GM19467 (cell line): Measurements from ENCODE around the gene OR51D1.

ENCODE experiments used
- ATAC-seq: cut with Tn5 transposase; IDR thresholded peaks from one replicate; pipeline ENCODE4 v1.9.1; 2021; ENCODE audit warnings: mild to moderate bottlenecking, moderate library complexity; ENCODE audit not compliant: unreplicated experiment

Gene OR51D1, protein sequence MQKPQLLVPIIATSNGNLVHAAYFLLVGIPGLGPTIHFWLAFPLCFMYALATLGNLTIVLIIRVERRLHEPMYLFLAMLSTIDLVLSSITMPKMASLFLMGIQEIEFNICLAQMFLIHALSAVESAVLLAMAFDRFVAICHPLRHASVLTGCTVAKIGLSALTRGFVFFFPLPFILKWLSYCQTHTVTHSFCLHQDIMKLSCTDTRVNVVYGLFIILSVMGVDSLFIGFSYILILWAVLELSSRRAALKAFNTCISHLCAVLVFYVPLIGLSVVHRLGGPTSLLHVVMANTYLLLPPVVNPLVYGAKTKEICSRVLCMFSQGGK

DNA sequence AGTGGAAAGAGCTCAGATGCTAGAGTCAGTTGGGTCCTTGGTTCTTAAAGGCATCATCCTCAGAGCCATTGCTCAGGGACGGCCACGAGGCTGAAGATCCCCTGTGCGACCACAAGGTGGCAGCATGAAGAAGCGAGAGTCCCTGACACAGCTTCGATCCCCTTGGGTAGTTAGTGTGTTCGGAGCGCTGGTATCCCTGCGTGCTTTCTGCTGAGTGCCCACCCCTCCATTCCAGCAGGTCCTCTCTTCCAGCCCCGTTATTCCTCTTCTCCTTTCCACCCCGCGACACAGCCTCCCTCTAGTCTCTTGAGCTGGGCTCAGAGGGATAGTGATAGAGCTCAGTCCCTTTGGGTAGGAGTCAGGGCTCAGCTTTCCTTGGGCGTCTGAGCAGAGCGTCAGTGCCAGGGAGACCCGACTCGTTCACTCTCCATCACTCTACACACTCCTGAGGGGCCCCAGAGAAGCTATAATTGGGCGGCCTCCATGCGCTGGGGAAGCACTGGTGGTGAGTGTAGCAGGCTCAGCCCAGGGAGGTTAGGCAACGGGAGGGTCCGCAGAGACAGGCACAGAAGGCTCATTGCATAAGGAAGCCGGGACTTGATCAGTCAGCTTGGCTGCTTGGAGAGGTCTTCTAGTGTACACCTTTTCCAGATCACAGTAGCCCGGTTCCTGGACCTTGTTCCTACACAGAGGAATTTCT is at the start of gene OR51D1:
Gene OR51D1 (plus strand): TSS at position 516 of the 700 bp plus-strand sequence. CDS start 2,314 bp downstream, outside the sequence.
- peak; percentile 76 for ATAC-seq

DNA sequence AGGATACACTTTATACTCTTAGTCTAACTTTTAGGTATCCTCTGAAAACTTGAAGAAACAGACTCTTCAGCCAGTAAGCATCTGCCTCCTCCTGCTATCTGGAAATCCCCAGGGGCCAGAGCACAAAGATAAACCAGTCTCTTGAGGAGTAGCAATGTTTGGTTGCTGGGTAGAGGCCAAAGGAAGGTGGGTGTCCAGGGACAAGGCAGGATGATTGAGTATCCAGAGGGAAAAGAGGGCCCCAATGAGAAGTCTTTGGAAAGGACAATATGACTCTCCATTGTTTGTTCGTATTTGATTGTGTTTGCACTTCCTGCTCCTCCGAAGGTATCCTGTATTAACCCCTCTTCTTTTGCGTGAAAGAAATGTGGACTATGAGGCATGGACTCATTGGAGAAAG is 48.3 kb upstream of the OR51D1 start:
- ATAC-seq = no peak

DNA sequence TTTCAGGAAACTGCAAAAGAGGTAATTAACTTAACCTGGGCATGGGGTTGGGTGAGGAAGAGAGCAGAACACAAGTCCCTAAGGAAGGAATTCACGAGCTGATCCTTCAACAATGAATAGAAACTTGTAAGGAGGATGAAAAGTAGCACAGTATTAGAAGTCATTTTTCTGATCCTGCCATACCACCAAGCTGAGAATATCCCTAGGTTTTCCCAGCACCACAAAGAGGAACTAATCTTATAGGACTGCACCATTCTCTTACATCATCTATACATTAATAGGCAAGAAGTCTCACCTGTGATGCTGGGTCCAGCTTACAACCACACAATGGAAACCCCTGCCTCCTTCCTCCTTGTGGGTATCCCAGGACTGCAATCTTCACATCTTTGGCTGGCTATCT is 43.5 kb upstream of the OR51D1 start, which contains the start of gene OR52I1:
Gene OR52I1 (plus strand): TSS at position 301 of the 400 bp plus-strand sequence. CDS start 0 bp downstream, at position 301.
- ATAC-seq = no peak

DNA sequence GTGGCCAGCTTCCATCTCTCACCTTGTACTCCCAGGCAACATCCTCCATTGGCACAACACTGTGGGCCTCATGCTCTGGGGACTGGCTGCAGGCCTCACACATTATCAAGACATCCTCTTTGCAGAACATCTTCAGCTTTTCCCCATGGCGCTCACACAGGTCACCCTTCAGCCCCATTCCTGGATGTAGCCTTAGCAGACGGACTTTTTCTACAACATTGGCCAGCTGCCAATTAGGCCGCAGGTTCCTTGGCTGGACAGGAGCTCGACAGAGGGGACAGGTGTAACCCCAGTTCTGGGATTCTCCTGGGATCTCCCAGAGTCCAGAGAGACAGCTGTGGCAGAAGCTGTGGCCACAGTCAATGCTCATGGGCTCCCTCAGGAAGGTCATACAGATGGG is 32.2 kb upstream of the OR51D1 start:
- ATAC-seq = no peak

DNA sequence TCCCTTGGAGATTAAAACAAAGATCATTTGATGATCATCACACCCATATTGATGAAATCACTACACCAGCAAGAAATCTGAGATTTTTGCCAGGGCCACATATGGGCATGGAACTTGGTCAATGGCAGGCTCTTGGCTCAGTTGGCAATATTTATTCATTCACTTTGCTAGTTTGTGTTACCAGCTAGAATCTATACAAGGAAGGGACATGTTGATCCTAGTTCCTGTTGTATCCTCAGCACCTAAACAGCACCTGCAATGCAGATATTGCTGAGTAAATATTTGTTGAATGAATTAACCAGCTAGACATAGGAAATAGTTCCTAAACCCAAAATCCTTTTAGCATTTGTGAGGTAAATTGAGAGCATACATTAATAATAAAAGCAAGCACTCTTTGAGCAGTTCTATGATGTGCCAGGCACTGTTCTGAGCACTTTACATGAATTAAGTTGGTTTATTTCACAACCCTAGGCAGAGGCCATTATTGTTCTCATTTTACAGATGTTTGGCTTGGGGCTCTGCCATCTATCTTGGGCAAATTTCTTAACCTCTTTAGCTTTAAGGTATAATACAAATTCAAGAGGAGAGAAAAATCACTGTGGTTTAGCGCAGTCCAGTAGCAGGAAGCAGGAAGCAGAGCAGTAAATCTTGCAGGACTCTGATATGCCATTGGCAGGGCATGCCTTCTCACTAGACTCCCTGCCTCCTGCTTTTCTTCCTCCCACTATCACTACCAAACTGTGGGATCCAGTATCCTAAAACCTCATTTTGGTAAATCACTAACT is 30.9 kb upstream of the OR51D1 start:
- no peak for ATAC-seq

DNA sequence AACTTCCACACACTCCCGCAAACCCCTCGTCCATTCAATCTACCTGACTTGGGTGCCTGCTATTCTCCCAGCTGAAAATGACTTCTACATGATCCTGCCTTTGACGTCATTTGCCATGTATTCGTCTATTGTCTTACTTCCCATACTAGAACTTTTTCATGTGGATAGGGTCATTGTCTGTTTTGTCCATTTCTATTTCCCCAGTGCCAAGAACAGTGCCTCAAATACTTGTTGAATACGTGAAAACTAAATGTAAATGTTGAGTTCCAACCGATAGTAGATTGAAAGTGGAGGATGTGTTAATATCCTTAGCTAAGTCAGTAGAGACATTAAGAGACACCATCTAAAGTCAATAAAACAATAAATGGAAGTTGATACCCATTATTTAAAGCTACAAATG is 30.2 kb upstream of the OR51D1 start:
- ATAC-seq = no peak

DNA sequence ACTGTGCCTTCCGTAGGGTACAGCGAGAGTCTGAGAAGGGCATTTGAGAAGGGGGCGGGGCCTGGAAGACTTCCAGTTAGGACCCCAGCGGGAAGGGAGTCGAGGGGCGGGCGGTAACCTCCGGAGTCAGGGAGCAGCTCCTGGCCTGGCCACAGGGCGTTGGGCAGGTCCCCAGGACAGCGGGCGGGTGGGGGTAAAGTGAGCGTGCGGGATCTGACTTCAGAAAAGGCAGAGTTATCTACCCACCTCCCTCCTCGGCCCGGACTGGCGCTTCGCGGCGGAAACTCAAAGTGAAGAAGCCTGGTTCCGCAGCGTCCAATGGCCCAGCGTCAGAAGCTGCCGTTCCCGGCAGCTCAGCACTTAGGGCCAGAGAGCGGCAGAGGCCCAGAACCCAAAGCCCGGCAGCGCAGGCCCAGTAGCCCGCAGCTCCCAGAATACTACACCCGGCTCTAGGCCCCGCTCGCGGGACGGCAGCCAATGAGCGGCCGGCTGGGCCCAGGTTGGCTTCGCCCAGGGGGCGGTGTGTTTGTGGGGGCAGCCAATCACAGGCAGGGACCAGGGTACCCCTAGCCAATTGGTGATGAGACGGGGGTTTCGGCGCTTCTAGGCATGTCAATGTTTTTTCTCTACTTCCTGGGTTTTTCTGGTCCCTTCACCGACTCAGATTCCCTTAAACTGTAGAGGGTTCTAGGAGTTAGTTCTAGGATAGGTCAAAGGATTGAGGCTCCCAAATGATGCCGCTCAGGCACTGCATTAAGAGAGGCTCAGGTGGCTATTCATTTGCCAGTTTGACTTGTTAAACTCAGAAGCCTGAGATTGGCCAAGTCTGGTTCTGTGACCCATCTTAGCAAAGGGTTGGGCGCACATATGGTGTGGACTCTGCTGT is 29.3 kb upstream of the OR51D1 start, which contains the start of gene TRIM68:
Gene TRIM68 (minus strand): TSS at position 451 of the 886 bp plus-strand sequence. CDS start 2,727 bp downstream, outside the sequence.
- peak; percentile 100 for ATAC-seq

DNA sequence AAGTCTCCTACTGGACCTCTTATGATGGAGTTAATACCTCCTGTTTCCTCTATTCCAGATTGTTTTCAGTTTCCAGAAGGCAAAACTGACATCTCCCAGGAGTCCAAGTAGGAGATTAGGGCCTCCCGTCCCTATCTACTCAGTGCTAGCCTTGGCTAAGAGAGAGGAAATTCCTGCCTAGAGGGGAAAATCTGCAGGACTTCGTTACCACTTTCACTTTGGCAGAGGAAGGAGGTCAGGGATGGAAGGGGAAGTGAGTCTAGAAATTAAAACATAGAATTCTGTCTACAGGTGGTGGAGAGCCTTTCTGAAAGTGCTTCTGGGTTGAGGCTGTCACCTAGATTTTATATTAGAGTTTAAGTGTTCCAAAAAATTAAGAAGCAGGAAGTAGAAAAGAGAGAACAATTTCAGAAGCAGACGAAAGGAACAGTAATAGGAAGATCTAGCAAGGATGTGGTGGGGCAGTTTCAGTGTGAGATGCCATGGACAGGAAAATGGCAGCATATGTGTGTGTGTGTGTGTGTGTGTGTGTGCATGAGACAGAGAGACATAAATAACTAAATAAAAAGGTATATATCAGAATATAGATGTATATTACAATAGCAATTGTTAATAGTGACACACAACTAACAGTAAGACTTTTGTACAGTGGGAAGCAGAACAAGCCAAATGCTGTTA is 26.9 kb upstream of the OR51D1 start:
- ATAC-seq = no peak

DNA sequence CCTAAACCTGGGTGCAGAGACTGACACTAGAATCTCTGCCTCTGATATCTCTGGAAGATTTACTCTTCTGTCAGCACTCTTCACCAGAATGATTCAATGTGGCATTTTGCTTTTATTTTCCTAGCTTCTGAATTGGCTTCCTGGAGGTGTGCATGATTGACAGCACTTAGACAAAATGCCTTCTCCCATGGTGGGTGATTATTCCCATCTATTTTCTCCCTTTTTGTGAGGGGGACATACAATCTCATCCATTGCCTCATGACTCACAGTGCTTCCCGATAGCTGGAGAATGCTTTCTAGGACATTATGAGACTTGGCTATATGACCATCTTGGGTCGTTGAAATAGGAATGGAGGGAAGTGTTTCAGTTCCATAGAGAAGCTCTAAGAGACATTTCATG is 25.3 kb upstream of the OR51D1 start:
- ATAC-seq = no peak

DNA sequence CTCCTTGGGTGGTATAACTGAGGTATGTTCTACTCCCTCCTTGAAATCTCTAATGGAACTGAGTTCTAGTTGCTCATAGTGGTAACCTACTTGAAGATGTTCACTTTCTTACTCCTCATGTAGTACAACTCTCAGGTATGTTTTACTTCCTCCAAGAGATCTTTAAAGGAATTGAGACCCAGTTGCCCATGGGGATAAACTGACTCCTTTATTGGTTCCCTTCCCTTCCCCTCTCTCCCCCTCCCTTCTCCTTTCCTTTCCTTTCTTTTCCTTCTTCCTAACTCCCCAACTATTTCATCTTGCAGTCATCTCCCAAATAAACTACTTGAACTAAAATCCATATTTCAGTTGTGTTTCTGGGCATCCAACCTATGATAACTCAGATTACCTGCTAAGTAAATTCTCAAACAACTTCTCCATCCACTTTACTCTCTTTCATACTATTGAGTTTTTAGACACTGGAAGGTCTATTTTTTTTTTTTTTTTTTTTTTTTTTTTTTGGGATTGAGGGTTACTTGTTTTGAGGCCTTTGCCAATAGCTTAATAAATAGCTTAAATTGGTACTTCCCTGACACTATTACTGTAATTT is 21.3 kb upstream of the OR51D1 start:
- no peak for ATAC-seq

DNA sequence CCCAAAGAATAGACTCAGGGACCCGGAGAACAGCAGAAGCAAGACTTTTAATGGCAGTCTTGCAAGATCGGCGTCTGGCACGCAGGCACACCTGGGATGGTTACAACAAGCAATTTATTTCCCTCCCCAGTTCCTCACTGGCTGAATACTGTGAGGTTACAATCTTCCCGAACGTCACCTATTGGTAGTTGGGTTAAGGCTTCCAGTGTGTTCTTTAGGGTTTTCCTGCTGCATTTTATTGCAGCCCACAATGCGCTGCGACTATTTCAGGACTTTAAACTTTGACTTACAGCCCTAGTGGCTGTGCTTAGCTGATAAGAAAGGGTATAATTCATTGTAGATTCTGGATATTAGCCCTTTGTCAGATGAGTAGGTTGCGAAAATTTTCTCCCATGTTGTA is 17.8 kb upstream of the OR51D1 start:
- ATAC-seq = no peak

DNA sequence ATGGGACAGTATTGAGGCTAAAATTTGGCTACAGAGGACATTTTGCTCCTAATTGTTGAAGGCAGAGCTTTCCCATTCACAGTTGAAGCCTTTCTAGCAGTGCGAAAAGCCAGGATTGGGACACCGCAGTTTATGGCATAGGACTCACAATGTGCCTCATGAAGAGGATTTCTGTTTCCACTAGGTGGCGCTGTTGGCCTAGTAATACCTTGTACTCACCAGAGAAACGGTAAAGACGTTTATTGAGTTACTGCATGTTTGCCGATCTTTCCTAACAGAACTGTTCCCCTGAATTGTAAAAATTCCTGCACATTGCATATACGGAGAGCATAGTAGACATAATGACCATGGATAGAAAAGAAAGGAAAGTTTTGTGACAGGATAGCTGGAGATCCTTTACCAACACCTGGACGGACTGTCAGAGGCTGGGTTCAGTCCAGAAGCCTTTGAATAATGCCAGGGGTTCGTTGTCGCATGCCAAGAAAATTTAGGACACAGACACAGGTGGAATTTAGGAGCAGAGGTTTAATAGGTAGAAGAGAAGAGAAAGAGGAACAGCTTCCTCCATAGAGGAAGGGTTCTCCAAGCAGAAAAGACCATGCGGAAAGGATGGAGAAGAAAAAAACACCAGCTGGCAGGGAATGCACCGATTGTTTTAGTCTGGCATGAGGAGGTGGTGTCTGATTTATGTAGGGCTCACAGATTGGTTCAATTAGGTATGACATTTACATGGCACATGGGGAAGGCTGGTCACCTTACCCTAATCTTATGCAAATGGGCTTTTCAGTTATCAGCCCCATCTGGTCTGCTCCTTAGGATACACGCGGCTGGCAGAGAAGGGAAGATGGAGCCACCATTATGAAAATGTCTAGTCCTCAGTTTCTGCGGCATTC is 10.8 kb upstream of the OR51D1 start:
- no peak for ATAC-seq

DNA sequence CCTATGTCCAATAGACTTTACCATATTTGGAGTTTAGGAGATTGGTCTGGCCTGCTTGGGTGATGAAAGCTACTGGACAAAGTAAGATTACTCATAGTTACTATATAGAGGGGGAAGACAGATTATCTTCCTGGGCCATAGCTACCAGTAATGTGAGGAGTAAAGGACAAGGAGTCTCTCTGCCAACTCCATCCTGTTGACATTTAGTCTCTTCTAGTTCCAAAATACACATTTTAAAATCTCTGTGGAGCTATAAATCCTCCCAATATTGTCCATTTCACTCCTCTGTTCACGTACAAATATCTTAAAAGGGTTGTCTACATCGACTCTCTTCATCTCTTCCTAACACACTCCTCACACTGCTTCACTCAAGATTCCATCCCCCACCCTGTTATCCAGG is 1.1 kb upstream of the OR51D1 start:
- no peak for ATAC-seq

DNA sequence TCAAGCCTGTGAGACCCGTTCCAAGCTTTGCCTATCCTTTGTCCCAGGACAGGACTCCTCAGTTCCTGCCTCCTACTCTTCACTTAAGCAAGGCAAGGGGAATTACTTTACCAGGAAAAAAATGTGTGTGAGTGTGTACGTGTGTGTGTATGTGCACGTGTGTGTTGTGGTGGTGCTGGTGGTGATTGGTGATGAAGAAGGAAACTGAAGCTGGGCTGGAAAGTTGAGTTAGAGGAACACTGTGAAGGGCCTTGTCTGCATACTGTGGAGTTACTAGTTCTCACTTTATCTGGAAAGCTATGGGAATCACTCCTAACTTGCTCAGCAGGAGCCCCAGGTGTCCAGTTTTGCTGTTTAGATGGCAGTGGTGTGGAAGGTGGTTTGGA is 378 bp downstream of the OR51D1 start:
- no peak for ATAC-seq

DNA sequence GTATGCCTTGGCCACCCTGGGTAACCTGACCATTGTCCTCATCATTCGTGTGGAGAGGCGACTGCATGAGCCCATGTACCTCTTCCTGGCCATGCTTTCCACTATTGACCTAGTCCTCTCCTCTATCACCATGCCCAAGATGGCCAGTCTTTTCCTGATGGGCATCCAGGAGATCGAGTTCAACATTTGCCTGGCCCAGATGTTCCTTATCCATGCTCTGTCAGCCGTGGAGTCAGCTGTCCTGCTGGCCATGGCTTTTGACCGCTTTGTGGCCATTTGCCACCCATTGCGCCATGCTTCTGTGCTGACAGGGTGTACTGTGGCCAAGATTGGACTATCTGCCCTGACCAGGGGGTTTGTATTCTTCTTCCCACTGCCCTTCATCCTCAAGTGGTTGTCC is 2.7 kb downstream of the OR51D1 start:
- no peak for ATAC-seq

DNA sequence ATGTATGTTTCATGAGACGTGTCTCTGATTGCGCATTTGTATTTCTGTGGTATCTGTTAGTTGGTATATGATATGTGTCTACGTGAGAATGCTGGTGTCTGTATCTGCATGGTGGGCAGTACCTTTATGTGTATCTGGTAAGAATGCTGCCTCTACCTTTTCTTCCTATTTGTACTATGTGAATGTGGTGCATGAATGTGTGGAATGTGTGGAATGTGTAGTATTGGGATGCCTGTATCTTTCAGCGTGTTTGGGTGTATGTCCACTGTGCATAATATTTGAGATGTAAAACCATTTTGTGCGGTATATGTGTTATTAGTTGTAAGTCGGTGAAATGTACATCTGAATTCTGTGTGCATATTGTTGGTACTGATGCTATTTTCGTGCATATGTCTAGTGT is 4.2 kb downstream of the OR51D1 start:
- ATAC-seq = no peak

DNA sequence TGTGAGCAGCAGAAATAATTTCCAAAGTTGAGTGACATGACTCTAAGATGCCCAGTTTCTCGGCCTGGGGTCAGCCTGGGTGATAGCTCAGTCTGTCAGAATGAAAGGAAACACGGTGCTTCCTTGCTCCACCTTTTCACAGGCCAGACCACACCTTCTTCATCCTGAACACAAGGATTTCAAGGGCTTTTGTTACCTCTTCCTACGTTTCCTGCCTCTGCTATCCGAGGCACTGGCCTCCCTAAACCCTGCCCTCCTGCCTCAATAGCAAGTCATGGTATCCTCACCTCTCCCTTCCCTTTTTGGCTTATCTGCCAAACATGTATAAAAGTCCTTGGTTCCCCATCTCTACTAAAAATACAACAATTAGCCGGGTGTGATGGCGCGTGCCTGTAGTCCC is 4.8 kb downstream of the OR51D1 start:
- ATAC-seq = no peak

DNA sequence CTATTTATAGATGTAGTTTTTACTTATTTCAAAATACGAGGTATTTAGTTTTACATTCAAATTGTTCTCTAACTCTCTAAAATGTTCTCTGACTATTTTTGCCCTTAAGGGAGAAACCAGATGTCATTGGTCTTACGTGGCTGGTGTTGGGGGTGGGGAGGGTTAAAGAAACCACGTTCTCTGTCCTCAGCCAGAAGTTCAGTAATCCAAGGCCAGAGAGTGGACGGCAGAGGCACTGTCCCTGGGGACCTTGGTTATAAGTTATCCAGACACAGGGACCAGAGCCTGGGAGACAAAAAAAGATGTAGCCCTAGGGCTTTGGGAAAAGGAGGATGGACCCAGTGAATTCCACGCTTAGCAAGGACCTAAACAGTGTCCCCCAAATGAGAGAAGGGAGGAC is 5.8 kb downstream of the OR51D1 start:
- ATAC-seq = no peak

DNA sequence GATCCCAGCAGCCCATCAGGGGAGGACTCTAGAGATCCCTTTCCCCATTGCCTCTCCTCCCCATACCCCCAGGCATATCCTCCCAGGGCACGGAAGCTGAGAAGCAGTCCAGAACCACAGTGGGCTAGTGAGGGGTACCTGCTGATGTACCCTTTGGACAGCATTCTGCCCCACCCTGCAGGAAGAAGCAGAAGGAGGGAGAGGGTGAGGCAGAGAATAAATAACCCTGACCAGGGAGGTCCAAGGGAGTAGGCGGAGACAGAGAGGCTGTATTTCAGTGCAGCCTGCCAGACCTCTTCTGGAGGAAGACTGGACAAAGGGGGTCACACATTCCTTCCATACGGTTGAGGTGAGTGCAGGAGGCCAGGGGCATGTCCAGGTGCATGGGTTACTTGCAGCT is 6.4 kb downstream of the OR51D1 start, which contains the start of gene OR51E1:
Gene OR51E1 (plus strand): TSS at position 301 of the 400 bp plus-strand sequence. CDS start 8,545 bp downstream, outside the sequence.
- no peak for ATAC-seq
